Heart left ventricle (tissue), 16 donors: Measurements from ENCODE around the gene PSMD11. TPM values are rescaled to one million over a fixed set of nuclear protein-coding genes. Genes with fewer than 3 reads are reported as not detected.
"Not testable (repeated sequence)": the region's sequence is repeated elsewhere in the genome, so short reads cannot be mapped to it uniquely, and the experiment has no call there.

ENCODE experiments used
- ATAC-seq, 4 donors: fragments of 200-7000 bp; cut with Tn5 transposase; one replicate each; pipeline ENCODE4 v1.9.1; 2020 to 2022; ENCODE audit warnings: moderate library complexity in 4 of 4, mild to moderate bottlenecking in 3 of 4, moderate number of reproducible peaks in 1 of 4
- DNase-seq, 5 donors: peaks; one replicate each; pipeline ENCODE4 v3.0.0-alpha.2; 2020
- H3K27ac ChIP-seq, 12 donors: fragments of 200-600 bp; sonication (generic) in 4 of 12; one replicate each; pipeline versions ENCODE4 v1.5.0 to v1.8.0; 2016 to 2022; ENCODE audit warnings: mild to moderate bottlenecking in 2 of 12
- H3K27me3 ChIP-seq, 9 donors: fragments of 200-600 bp; sonication (generic) in 2 of 9; one replicate each; pipeline versions ENCODE4 v1.5.1 to v1.8.0; 2016 to 2022; ENCODE audit warnings: mild to moderate bottlenecking in 3 of 9
- H3K36me3 ChIP-seq, 9 donors: fragments of 200-600 bp; sonication (generic) in 2 of 9; one replicate each; pipeline versions ENCODE4 v1.5.0 to v1.8.0; 2018 to 2022; ENCODE audit warnings: mild to moderate bottlenecking in 2 of 9
- H3K4me1 ChIP-seq, 12 donors: fragments of 200-600 bp; sonication (generic) in 4 of 12; one replicate each; pipeline versions ENCODE4 v1.5.0 to v1.8.0; 2016 to 2022; ENCODE audit warnings: mild to moderate bottlenecking in 3 of 12
- H3K4me3 ChIP-seq, 12 donors: fragments of 200-600 bp; sonication (generic) in 4 of 12; one replicate each; pipeline versions ENCODE4 v1.5.0 to v1.8.0; 2017 to 2022; ENCODE audit warnings: mild to moderate bottlenecking in 9 of 12, moderate library complexity in 4 of 12
- H3K9me3 ChIP-seq, 12 donors: fragments of 200-600 bp; sonication (generic) in 4 of 12; one replicate each; pipeline versions ENCODE4 v1.5.0 to v1.8.0; 2016 to 2022; ENCODE audit warnings: mild to moderate bottlenecking in 1 of 12
- POLR2A ChIP-seq, 2 donors: fragments of 450-650 bp; IDR thresholded peaks; one replicate each; pipeline ENCODE4 v1.6.1; 2017; ENCODE audit warnings: antibody characterized with exemption in 2 of 2, mild to moderate bottlenecking in 2 of 2, moderate library complexity in 2 of 2
- WGBS, 4 donors: extraction: QIAGEN DNeasy Blood & Tissue Kit in 2 of 4; methylation state at CpG; one replicate each; pipeline versions ENCODE4 v1.1.5 to v1.1.7; 2013 to 2018; 5-methylcytosine and 5-hydroxymethylcytosine counted together
- intact Hi-C, 10 donors: fragments of 100-400 bp; cut with DNase I; formaldehyde crosslinking; loops; one replicate each; pipeline versions ENCODE4 v1.11.1 to v1.14.2; 2022
- polyA plus RNA-seq, 2 donors: library from polyadenylated mRNA; stranded (reverse); fragments of 200-250 nt; gene quantifications; one replicate each; pipeline ENCODE4 v1.2.3, GENCODE V29; 2013
- total RNA-seq, 9 donors: library from RNA; depleted of rRNA in 2 of 9; stranded (reverse); fragments of >200 nt in 2 of 9; fragmentation: NEBNext Ultra II Directional in 3 of 9; extraction: Animal tissue kit (Norgen Biotek cat#: 25700) in 3 of 9; gene quantifications; one replicate each; pipeline versions ENCODE4 v1.1.0 to v1.2.4, GENCODE V29; 2016 to 2023
- TF ChIP-seq, protein P1 (sequence below), 12 donors: fragments of 200-600 bp; sonication (generic) in 4 of 12; IDR thresholded peaks; one replicate each; pipeline versions ENCODE4 v1.5.0 to v1.8.0; 2018 to 2022; ENCODE audit warnings: antibody characterized with exemption in 12 of 12, mild to moderate bottlenecking in 5 of 12
- donor health status: ischemic (EF 13 %, LVEDD 7.1; RV severe dilation, severe dysfunction).
- donor health status: healthy with polysubstance abuse.
- donor health status: DM: no; HTN: yes; CAD: no.
- donor health status: DM: no; HTN: no; CAD: no.
- donor health status: ischemic (EF 25% LVEDD 6.9; RV normal size, moderate dysfunction).
- donor health status: ischemic (EF 25% LVEDD 5.7; RV mildly dilated, moderate dysfunction).
- donor health status: healthy.
- donor health status: DM: yes; HTN: yes; CAD: no.
- donor health status: ischemic (EF 35%, LVEDD 5.7; RV mildly dilated, moderate dysfunction).
- donor health status: nonischemic (EF 11% LVEDD 7.7; RV severe dilation, severe dysfunction).
- donor health status: DM: yes; HTN: yes; CAD: no.
- donor health status: PGD.
- donor health status: ischemic (EF 29% LVEDD 5.4; RV normal size, mild dysfunction).
- donor health status: nonischemic (EF 23%, LVEDD 6.1; RV moderate dilation, normal function).

PSMD11 gene
- total and polyA plus RNA-seq, 11 donors = 52.7 to 94.8 (median 72.8) TPM

DNA sequence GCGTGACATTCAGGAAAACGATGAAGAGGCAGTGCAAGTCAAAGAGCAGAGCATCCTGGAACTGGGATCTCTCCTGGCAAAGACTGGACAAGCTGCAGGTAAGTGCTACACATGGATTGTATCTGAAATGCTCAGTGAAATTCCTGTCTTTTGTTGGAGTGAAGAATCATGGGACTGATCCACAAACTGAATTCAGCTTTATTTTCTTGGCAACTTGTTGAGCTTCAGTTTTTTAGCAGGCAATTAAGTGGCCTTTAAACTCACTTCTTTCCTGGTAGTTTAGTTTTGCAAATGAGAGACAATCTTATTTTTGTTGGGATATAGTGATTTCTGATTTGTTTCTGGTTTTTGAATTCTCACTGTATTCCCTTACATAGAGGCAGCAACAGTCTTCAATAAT lies 2.6 kb downstream of the PSMD11 start:
- intact Hi-C loops = loop anchor here in 1 of 10 donors (10.0 kb wide), 1 partner anchor 62 kb away; no protein-coding TSS in a partner anchor
- Histone ChIP-seq H3K4me1 (peaks cover 0 to 36% (median 18%) of the 10 kb centered on the region in 12 donors), H3K4me3 (no peak overlapping the region), H3K36me3 (peaks cover 0 to 54% (median 51%) of the 10 kb centered on the region in 9 donors), H3K27me3 (no peaks in the 10 kb centered on the region), H3K9me3 (no peaks in the 10 kb centered on the region), H3K27ac (no peak overlapping the region)
- TF ChIP-seq, protein P1, sequence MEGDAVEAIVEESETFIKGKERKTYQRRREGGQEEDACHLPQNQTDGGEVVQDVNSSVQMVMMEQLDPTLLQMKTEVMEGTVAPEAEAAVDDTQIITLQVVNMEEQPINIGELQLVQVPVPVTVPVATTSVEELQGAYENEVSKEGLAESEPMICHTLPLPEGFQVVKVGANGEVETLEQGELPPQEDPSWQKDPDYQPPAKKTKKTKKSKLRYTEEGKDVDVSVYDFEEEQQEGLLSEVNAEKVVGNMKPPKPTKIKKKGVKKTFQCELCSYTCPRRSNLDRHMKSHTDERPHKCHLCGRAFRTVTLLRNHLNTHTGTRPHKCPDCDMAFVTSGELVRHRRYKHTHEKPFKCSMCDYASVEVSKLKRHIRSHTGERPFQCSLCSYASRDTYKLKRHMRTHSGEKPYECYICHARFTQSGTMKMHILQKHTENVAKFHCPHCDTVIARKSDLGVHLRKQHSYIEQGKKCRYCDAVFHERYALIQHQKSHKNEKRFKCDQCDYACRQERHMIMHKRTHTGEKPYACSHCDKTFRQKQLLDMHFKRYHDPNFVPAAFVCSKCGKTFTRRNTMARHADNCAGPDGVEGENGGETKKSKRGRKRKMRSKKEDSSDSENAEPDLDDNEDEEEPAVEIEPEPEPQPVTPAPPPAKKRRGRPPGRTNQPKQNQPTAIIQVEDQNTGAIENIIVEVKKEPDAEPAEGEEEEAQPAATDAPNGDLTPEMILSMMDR (IDR thresholded peaks at IDR 0.05) = no peak
- TF ChIP-seq POLR2A (IDR thresholded peaks at IDR 0.05) = no peak
- ATAC-seq (no peak), DNase-seq (no peak)
- WGBS, 4 donors = 61 to 79% (median 71%) methylated on average over 2 of the region's 2 CpGs

DNA sequence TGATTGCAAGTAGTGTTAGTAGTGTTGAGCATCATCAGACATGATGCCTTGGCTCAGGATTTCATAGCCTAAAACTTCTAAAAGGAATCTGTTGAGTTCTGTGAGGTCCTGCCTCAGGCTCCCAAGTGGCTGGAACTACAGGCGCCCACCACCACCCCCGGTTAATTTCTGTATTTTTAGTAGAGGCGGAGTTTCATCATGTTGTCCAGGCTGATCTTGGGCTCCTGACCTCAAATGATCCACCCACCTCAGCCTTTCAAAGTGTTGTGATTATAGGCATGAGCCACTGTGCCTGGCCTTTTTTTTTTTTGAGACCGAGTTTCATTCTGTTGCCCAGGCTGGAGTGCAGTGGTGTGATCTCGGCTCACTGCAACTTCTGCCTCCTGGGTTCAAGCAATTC lies 5.7 kb downstream of the PSMD11 start:
- Histone ChIP-seq H3K36me3 (peaks cover 0 to 84% (median 81%) of the 10 kb centered on the region in 9 donors), H3K9me3 (no peaks in the 10 kb centered on the region), H3K4me1 (peaks cover 0 to 29% (median 17%) of the 10 kb centered on the region in 12 donors), H3K4me3 (no peak overlapping the region), H3K27ac (no peak overlapping the region), H3K27me3 (no peaks in the 10 kb centered on the region)
- no peak for ATAC-seq
- TF ChIP-seq, protein P1 (IDR thresholded peaks at IDR 0.05) = no peak
- TF ChIP-seq POLR2A (IDR thresholded peaks at IDR 0.05) = no peak
- 88 to 97% (median 94%) methylated on average over 5 of the region's 5 CpGs for WGBS, 4 donors
- no peak for DNase-seq
- intact Hi-C loops = loop anchor here in 1 of 10 donors (10.0 kb wide), 2 partner anchors 65 to 85 kb away; no protein-coding TSS in a partner anchor

DNA sequence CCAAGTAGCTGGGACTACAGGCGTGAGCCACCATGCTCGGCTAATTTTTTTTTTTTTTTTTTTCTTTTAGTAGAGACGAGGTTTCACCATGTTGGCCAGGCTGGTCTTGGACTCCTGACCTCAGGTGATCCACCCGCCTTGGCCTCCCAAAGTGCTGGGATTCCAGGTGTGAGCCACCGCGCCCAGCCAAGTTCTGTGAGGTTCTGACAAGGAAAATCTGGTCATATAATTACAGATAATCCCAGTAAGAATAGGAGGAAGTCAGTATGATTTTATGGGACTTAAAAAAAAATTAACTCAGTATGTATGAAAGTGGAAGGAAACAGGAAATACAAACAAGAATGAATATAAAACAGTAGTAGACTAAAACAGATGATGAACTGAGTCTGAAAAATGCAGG lies 6.1 kb downstream of the PSMD11 start:
- H3K9me3 ChIP-seq, H3K4me3 ChIP-seq, DNase-seq, ATAC-seq, H3K27ac ChIP-seq, H3K27me3 ChIP-seq: not testable (repeated sequence)
- Histone ChIP-seq H3K4me1 (peaks cover 0 to 27% (median 16%) of the 10 kb centered on the region in 12 donors), H3K36me3 (peaks cover 0 to 89% (median 85%) of the 10 kb centered on the region in 9 donors)
- 76 to 87% (median 82%) methylated on average over 6 of the region's 6 CpGs for WGBS, 4 donors
- intact Hi-C loops = loop anchor here in 1 of 10 donors (10.0 kb wide), 1 partner anchor 86 kb away; no protein-coding TSS in a partner anchor

DNA sequence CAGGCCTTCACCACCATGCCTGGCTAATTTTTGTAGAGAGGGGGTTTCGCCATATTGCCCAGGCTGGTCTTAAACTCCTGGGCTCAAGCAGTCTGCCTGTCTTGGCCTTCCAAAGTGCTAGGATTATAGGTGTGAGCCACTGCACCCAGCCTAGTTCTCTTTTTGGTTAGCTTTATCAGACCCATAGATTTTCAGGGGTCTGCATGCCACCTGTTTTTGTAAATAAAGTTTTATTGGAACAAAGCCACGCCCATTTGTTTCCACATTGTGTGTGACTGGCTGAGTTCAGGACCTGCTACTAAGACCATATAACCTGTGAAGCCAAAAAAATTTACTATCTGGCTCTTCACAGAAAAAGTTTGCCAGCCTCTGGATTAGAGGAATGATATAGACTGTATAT lies 7.6 kb downstream of the PSMD11 start:
- ATAC-seq (no peak), DNase-seq (no peak)
- no peak for TF ChIP-seq POLR2A (IDR thresholded peaks at IDR 0.05)
- TF ChIP-seq, protein P1 (IDR thresholded peaks at IDR 0.05) = no peak
- peaks cover 0 to 100% (median 97%) of the 10 kb centered on the region in 9 donors for H3K36me3 ChIP-seq
- no peaks in the 10 kb centered on the region for H3K9me3 ChIP-seq
- H3K4me3 ChIP-seq = no peak overlapping the region
- H3K4me1 ChIP-seq = peaks cover 0 to 12% (median 1%) of the 10 kb centered on the region in 12 donors
- 65 to 91% (median 70%) methylated on average over 2 of the region's 2 CpGs for WGBS, 4 donors
- intact Hi-C loops = loop anchor here in 1 of 10 donors (10.0 kb wide), 1 partner anchor 87 kb away; no protein-coding TSS in a partner anchor
- H3K27ac ChIP-seq = no peak overlapping the region
- H3K27me3 ChIP-seq = no peaks in the 10 kb centered on the region

DNA sequence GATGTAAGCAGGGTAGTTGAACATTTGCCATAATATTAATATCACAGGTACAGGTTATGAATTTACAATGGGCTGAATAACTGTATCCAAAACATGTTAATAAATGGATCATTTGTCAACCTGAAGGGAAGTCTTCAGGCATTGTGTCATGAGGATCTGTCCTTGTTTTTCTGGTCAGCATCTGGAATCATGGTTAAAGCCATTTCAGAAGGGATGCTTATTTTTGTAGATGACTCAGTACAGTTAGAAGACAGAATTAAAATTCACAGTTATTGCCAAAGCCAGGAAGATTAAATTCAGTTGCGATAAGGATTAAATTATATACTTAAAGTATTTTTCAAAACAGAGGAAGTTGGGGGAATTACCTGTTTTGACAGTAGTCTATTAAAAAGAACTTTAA lies 8.0 kb downstream of the PSMD11 start:
- intact Hi-C loops = loop anchor here in 1 of 10 donors (10.0 kb wide), 1 partner anchor 87 kb away; no protein-coding TSS in a partner anchor
- Histone ChIP-seq H3K9me3 (no peaks in the 10 kb centered on the region), H3K4me3 (no peak overlapping the region), H3K4me1 (peaks cover 0 to 8% (median 0%) of the 10 kb centered on the region in 12 donors), H3K27me3 (no peaks in the 10 kb centered on the region), H3K36me3 (peaks cover 0 to 100% (median 97%) of the 10 kb centered on the region in 9 donors), H3K27ac (no peak overlapping the region)
- no peak for TF ChIP-seq POLR2A (IDR thresholded peaks at IDR 0.05)
- TF ChIP-seq, protein P1 (IDR thresholded peaks at IDR 0.05) = no peak
- ATAC-seq (no peak), DNase-seq (no peak)
- WGBS, 4 donors = 70 to 80% (median 71%) methylated on average over 1 of the region's 1 CpG
